Measurements from ENCODE around the gene SMIM44. TPM values are rescaled to one million over a fixed set of nuclear protein-coding genes. Genes with fewer than 3 reads are reported as not detected.

The SMIM44 gene
- total and polyA plus RNA-seq, 9 of the 15 experiments (the other 6 are each of a cell fraction or from before 2014, with no cell fraction given), result not detected

GRCh38 chr19:3531716-3532115 is 48.5 kb upstream of the SMIM44 start:
- FAIRE-seq, result no peak
- ATAC-seq, result no peak
- 97% methylated on average over 15 of the region's 29 CpGs for WGBS (ENCODE audit: insufficient coverage, low coverage, missing lambda C conversion rate)
- intact Hi-C loops (cut with micrococcal nuclease), result no loop called here
- Histone ChIP-seq H3K27ac (ENCODE audit: extremely low read depth, low read depth, low read length) (no peak overlapping the region), H3K27me3 (ENCODE audit: control insufficient read depth in 2 of 2, insufficient read depth in 2 of 2, low read length in 2 of 2) (no peaks in the 10 kb centered on the region), H3K79me2 (ENCODE audit: control insufficient read depth, insufficient read depth, low read length) (no peaks in the 10 kb centered on the region), H3K9me3 (replicated peaks; ENCODE audit: control insufficient read depth, insufficient read depth, low read depth, low read length) (no peaks in the 10 kb centered on the region), H2AFZ (ENCODE audit: low read depth, low read length) (no peak overlapping the region), H3K36me3 (ENCODE audit: control insufficient read depth, insufficient read depth, low read length) (peaks cover 68% of the 10 kb centered on the region; the same call in 2 of the 3 replicates), H3K9me1 (ENCODE audit: control insufficient read depth, insufficient read depth, low read length) (peaks cover 2% of the 10 kb centered on the region), H3K4me1 (replicated peaks in 1 of 2; ENCODE audit: control insufficient read depth in 2 of 2, insufficient read depth in 2 of 2, low read length in 2 of 2) (peaks cover 0 to 31% of the 10 kb centered on the region in 2 experiments; a peak in 2 of 5 replicates), H4K20me1 (replicated peaks; ENCODE audit: control insufficient read depth, insufficient read depth, low read length) (peaks cover 12% of the 10 kb centered on the region; the same call in 1 of the 2 replicates), H3K4me3 (no peak overlapping the region), H3K4me2 (ENCODE audit: insufficient read depth, low read length) (no peak overlapping the region), H3K9ac (ENCODE audit: insufficient read depth in 1 of 2, low read depth in 2 of 2, low read length in 2 of 2) (peak overlapping the region in 1 of 2 experiments; percentile 17; a peak in 1 of 4 replicates)
- ChIA-PET POLR2A (interaction anchor here (1.2 to 1.4 kb wide), 2 partner anchors 10 to 11 kb away, joined by 3 to 4 read pairs; no protein-coding TSS in a partner anchor), CTCF (ENCODE audit: low intra/inter-chr PET ratio) (no interaction called here)
- in situ Hi-C loops (cut with MboI), result no loop called here
- DNase-seq (ENCODE audit: extremely low read depth in 1 of 4, low spot score in 3 of 4), result no peak
- peak; percentile 64; the same call in 1 of the 2 replicates for TF ChIP-seq ZBTB33 (CRISPR knock-in tag; IDR thresholded peaks at IDR 0.05)
- peak; percentile 48 for TF ChIP-seq POLR2G (IDR thresholded peaks at IDR 0.05; ENCODE audit: low read depth, low read length)
- TF ChIP-seq CBX8 (IDR thresholded peaks at IDR 0.05; ENCODE audit: borderline replicate concordance, extremely low read depth, low read depth, low read length, poor library complexity, severe bottlenecking), result no peak
- BruUV-seq (replicated peaks), result no TSS peak

Measured in K562 (cell line).